Ovary (tissue), 9 donors: Measurements from ENCODE around the gene FYCO1. TPM values are rescaled to one million over a fixed set of nuclear protein-coding genes. Genes with fewer than 3 reads are reported as not detected.

Source experiments
- DNase-seq, 5 donors: peaks; one replicate each; pipeline ENCODE4 v3.0.0-alpha.2; 2019 to 2020
- H3K27ac ChIP-seq, 2 donors: fragments of 200-600 bp; one replicate each; pipeline versions ENCODE4 v1.5.1 to v1.8.0; 2019 to 2022
- H3K27me3 ChIP-seq: fragments of 200-600 bp; one replicate; pipeline ENCODE4 v1.8.0; 2022
- H3K36me3 ChIP-seq: fragments of 200-600 bp; sonication (generic); one replicate; pipeline ENCODE4 v1.5.1; 2019
- H3K4me1 ChIP-seq: one replicate; pipeline ENCODE4 v1.8.1; 2013; ENCODE audit warnings: mild to moderate bottlenecking, moderate library complexity; ENCODE audit not compliant: insufficient read depth
- H3K4me3 ChIP-seq: fragments of 200-600 bp; sonication (generic); one replicate; pipeline ENCODE4 v1.5.1; 2017
- H3K9me3 ChIP-seq, 2 donors: fragments of 200-600 bp in 1 of 2; sonication (generic) in 1 of 2; one replicate each; pipeline versions ENCODE4 v1.5.1 to v1.8.1; 2013 to 2019; ENCODE audit warnings: mild to moderate bottlenecking in 1 of 2, moderate library complexity in 1 of 2
- EP300 ChIP-seq: sonication (generic); formaldehyde crosslinking; IDR thresholded peaks from one replicate; pipeline ENCODE4 v1.6.1; 2017; ENCODE audit warnings: antibody characterized with exemption
- POLR2A ChIP-seq: fragments of 450-650 bp; IDR thresholded peaks from one replicate; pipeline ENCODE4 v1.6.1; 2017; ENCODE audit warnings: antibody characterized with exemption, mild to moderate bottlenecking, moderate library complexity
- WGBS, 3 donors: extraction: QIAGEN DNeasy Blood & Tissue Kit in 1 of 3; methylation state at CpG; one replicate each; pipeline versions ENCODE4 v1.1.5 to v1.1.7; 2013 to 2017; 5-methylcytosine and 5-hydroxymethylcytosine counted together
- intact Hi-C, 4 donors: fragments of 100-400 bp; cut with DNase I; formaldehyde crosslinking; loops; one replicate each; pipeline versions ENCODE4 v1.11.0 to v1.15.1; 2022 to 2023
- polyA plus RNA-seq, 2 donors: library from polyadenylated mRNA; stranded (reverse); fragments of 200-250 nt in 1 of 2; fragments of 350-450 nt in 1 of 2; fragmentation: Illumina TruSeq in 1 of 2; extraction: RNeasy Lipid Tissue Mini Kit (QIAGEN cat#74804) in 1 of 2; gene quantifications; one replicate each; pipeline ENCODE4 v1.2.3, GENCODE V29; 2013 to 2014
- total RNA-seq, 7 donors: library from RNA; depleted of rRNA in 2 of 7; stranded (reverse); fragments of >200 nt in 2 of 7; fragmentation: NEBNext Ultra II Directional in 3 of 7; extraction: Animal tissue kit (Norgen Biotek cat#: 25700) in 3 of 7; gene quantifications; one replicate each; pipeline versions ENCODE4 v1.1.0 to v1.2.4, GENCODE V29; 2016 to 2023
- TF ChIP-seq, protein P1 (sequence below), 3 donors: fragments of 450-650 bp in 2 of 3; fragments of 200-600 bp in 1 of 3; IDR thresholded peaks; one replicate each; pipeline versions ENCODE4 v1.5.1 to v1.8.0; 2016 to 2022; ENCODE audit warnings: antibody characterized with exemption in 3 of 3, mild to moderate bottlenecking in 1 of 3
- donor health status: DM: no; HTN: no; CAD: no; lungs with moderate emphysema.
- donor health status: DM: no; HTN: no; CAD: no.
- donor health status: Bipolar disorder and iron deficiency.
- donor health status: DM: yes; HTN: yes; CAD: no.
- donor health status: DM: no; HTN: no; CAD: no.
- donor health status: DM: yes; HTN: yes; CAD: no.

The FYCO1 gene
- total and polyA plus RNA-seq, 9 donors: 30.2 to 81.0 (median 52.8) TPM

DNA sequence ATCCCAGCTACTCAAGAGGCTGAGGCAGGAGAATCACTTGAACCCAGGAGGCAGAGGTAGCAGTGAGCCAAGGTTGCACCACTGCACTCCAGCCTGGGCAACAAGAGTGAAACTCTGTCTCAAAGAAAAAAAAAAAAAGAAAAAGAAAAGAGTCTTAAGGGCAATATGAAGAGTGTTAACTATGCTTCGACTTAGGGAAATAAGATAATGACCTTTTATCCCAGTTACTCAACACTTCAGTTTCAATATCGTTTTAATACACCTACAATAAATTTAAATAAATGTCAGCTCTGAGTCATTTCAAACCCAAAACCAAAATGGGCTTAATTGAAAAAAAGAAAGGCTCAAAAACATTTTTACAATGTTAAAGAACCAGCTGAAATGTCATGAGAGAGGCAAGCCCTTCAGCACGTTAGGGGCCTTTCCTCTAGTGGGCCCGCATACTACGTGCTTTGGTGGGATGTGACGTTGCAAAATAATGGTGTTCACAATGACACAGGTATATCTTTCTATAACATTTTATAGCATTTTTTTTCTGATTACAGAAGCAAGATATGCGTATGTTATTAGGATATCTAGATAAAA, 15.3 kb downstream of the FYCO1 start:
- H3K4me1 ChIP-seq: peaks cover 24% of the 10 kb centered on the region
- H3K36me3 ChIP-seq: no peaks in the 10 kb centered on the region
- DNase-seq: no peak
- no peaks in the 10 kb centered on the region for H3K27me3 ChIP-seq
- H3K27ac ChIP-seq: no peak overlapping the region
- intact Hi-C loops: no loop called here
- no peaks in the 10 kb centered on the region for H3K9me3 ChIP-seq
- TF ChIP-seq POLR2A (no peak), EP300 (no peak)
- TF ChIP-seq, protein P1, sequence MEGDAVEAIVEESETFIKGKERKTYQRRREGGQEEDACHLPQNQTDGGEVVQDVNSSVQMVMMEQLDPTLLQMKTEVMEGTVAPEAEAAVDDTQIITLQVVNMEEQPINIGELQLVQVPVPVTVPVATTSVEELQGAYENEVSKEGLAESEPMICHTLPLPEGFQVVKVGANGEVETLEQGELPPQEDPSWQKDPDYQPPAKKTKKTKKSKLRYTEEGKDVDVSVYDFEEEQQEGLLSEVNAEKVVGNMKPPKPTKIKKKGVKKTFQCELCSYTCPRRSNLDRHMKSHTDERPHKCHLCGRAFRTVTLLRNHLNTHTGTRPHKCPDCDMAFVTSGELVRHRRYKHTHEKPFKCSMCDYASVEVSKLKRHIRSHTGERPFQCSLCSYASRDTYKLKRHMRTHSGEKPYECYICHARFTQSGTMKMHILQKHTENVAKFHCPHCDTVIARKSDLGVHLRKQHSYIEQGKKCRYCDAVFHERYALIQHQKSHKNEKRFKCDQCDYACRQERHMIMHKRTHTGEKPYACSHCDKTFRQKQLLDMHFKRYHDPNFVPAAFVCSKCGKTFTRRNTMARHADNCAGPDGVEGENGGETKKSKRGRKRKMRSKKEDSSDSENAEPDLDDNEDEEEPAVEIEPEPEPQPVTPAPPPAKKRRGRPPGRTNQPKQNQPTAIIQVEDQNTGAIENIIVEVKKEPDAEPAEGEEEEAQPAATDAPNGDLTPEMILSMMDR (IDR thresholded peaks at IDR 0.05): no peak
- no peak overlapping the region for H3K4me3 ChIP-seq
- WGBS, 3 donors: 77 to 78% (median 77%) methylated on average over 7 of the region's 7 CpGs

DNA sequence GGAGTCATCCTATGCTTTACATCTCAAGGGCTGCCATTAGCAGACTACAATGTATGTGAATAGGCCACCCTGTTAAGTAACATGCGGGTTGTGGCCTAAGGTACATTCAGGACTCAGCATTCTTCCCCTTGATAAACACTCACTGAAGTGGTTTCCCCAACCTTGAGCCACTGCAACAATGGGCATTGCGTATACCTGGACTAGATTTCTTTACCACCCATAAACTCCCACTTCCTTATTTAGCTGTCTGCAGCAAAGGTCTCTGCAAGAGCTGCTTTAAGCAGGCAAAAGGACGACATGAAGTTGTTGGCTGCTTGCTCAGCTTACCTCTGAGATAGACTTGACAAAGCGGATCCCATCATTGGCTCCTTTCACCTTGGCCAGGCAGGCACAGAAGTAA, 16.2 kb downstream of the FYCO1 start:
- Histone ChIP-seq H3K27ac (no peak overlapping the region), H3K4me1 (peaks cover 14% of the 10 kb centered on the region), H3K27me3 (no peaks in the 10 kb centered on the region), H3K4me3 (no peak overlapping the region), H3K9me3 (no peaks in the 10 kb centered on the region), H3K36me3 (no peaks in the 10 kb centered on the region)
- intact Hi-C loops: no loop called here
- DNase-seq: no peak
- TF ChIP-seq EP300 (no peak), POLR2A (no peak)
- WGBS, 3 donors: 88 to 98% (median 96%) methylated on average over 4 of the region's 4 CpGs

DNA sequence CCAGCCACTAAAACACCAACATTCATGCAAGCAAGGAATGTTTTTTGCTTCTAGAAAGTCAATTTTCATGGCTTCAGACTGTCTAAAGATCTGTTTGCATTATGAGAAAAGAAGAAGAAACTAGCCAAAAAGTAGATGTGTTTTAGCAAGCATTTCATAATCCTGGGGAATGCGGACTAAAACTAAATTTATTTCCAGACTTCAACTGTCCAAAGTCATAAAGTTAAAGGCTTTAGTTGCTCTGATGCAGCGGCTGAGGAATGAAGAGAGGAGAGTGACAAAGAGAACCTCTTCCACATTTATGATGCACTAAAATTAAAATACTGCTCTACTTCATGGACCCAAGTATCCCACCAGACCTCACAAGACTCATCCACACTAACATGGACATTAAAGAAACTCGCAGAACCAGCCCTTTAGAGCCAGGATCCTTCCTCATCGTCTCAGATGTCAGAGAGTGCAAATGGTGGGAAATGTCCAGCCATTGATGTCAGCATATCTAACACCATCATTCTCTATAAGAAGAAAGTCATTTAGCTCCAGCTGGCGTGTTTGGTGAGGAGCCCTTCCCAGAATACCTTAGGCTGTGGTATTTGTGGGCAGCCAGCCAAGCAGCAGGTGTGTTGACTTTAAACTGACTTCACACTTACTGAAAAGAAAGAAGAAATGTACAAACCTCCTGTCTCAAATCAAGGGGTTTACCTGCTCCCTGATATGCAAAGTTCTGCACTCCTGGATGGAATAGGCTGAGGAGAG, 17.4 kb downstream of the FYCO1 start:
- TF ChIP-seq POLR2A (no peak), EP300 (no peak)
- TF ChIP-seq, protein P1 (IDR thresholded peaks at IDR 0.05): no peak
- DNase-seq: no peak
- H3K4me3 ChIP-seq: no peak overlapping the region
- no peaks in the 10 kb centered on the region for H3K36me3 ChIP-seq
- intact Hi-C loops: no loop called here
- no peak overlapping the region for H3K27ac ChIP-seq
- H3K4me1 ChIP-seq: peaks cover 10% of the 10 kb centered on the region
- H3K9me3 ChIP-seq: no peaks in the 10 kb centered on the region
- WGBS, 3 donors: 88 to 96% (median 96%) methylated on average over 5 of the region's 5 CpGs
- H3K27me3 ChIP-seq: no peaks in the 10 kb centered on the region

DNA sequence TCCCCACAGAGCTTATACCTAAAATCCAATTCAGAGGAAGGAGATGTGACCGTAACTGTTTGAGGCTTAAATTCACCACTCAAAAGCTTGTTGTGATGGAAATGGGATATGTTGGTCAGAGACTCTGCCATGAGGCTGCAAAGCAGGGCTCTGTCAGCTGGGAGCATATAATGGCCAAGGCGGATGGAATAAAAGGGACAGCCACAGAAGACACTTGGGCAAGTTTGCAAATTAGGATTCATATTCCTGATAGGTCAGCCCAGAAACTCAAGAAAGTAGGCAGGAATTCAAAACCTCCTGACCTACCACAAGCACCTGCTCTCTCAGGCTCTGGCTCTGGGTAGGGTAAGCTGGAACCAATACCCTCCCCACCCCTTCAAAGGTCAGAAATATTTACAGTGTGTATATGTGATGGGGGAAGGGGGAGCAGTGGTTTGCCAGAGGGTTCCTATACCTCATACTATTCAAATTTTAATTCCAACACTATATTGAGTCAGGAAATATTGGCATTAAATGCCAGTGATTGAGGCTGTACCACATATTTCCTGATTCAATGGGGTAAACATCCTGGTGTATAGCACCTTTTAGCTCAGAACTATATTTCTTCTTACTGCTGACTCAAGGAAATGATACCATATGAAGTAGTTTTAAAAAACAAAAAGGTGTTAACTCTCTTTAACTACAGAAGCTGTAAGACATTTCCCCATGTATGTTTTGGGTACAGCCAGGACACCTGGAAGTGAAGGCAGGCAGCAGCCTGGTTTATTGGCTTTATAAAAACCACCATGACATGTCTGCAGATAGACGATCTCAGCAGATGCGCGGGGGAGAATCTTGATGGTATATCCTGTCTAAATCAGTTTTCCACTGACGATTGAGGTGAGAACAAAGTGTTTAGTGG, 19.2 kb downstream of the FYCO1 start:
- H3K27ac ChIP-seq: no peak overlapping the region
- no peaks in the 10 kb centered on the region for H3K36me3 ChIP-seq
- WGBS, 3 donors: 79 to 83% (median 81%) methylated on average over 6 of the region's 6 CpGs
- intact Hi-C loops: no loop called here
- no peak overlapping the region for H3K4me3 ChIP-seq
- TF ChIP-seq POLR2A (no peak), EP300 (no peak)
- TF ChIP-seq, protein P1 (IDR thresholded peaks at IDR 0.05): no peak
- peaks cover 9% of the 10 kb centered on the region for H3K4me1 ChIP-seq
- no peak for DNase-seq
- no peaks in the 10 kb centered on the region for H3K9me3 ChIP-seq
- H3K27me3 ChIP-seq: no peaks in the 10 kb centered on the region
